GM12874 (cell line): Measurements from ENCODE around the gene UMAD1.

Experiments used
- CTCF ChIP-seq: IDR thresholded peaks from 2 replicates; pipeline ENCODE4 v1.5.1; 2011; ENCODE audit warnings: low read depth, mild to moderate bottlenecking, control low read depth, low read length, moderate library complexity; ENCODE audit not compliant: insufficient read depth

The UMAD1 gene

GRCh38 chr7:7702826-7703225 is 62.3 kb downstream of the UMAD1 start:
- TF ChIP-seq CTCF = no peak

- no peak for TF ChIP-seq CTCF
These were observed 62.9 kb downstream of the UMAD1 start for GRCh38 chr7:7703427-7703826.

GRCh38 chr7:7704867-7705266 is 64.3 kb downstream of the UMAD1 start:
- no peak for TF ChIP-seq CTCF

- no peak for TF ChIP-seq CTCF
These were observed 64.8 kb downstream of the UMAD1 start for GRCh38 chr7:7705318-7705717.

- no peak for TF ChIP-seq CTCF
These were observed 65.6 kb downstream of the UMAD1 start for GRCh38 chr7:7706101-7706511.

GRCh38 chr7:7706556-7707172 is 66.1 kb downstream of the UMAD1 start:
- no peak for TF ChIP-seq CTCF

GRCh38 chr7:7707246-7707645 is 66.7 kb downstream of the UMAD1 start:
- no peak for TF ChIP-seq CTCF

- TF ChIP-seq CTCF = no peak
These were observed 67.3 kb downstream of the UMAD1 start for GRCh38 chr7:7707806-7708205.
